Kidney tubule cell (primary cell): ENCODE measurements around the gene GMDS.

Source experiments
- DNase-seq: peaks from one replicate; pipeline ENCODE4 v3.0.0-alpha.2; 2018; ENCODE audit warnings: low spot score

GMDS gene

GRCh38 chr6:1800845-1801244 is 444.6 kb downstream of the GMDS start:
- no peak for DNase-seq

- no peak for DNase-seq
Observed at GRCh38 chr6:1798965-1799325, 446.5 kb downstream of the GMDS start.

GRCh38 chr6:1798303-1798964 is 447.0 kb downstream of the GMDS start:
- DNase-seq, result peak; percentile 10

- DNase-seq, result peak; percentile 82
Observed at GRCh38 chr6:1797801-1798200, 447.6 kb downstream of the GMDS start.

- DNase-seq, result peak; percentile 64
Observed at GRCh38 chr6:1796706-1797529, 448.5 kb downstream of the GMDS start.

GRCh38 chr6:1795910-1796309 is 449.5 kb downstream of the GMDS start:
- no peak for DNase-seq

- peak; percentile 50 for DNase-seq
Observed at GRCh38 chr6:1792989-1793388, 452.4 kb downstream of the GMDS start.

GRCh38 chr6:1790684-1791083 is 454.7 kb downstream of the GMDS start:
- no peak for DNase-seq

GRCh38 chr6:1789092-1789491 is 456.3 kb downstream of the GMDS start:
- peak; percentile 82 for DNase-seq

GRCh38 chr6:1787894-1788293 is 457.5 kb downstream of the GMDS start:
- peak; percentile 76 for DNase-seq

GRCh38 chr6:1786455-1787453 is 458.7 kb downstream of the GMDS start:
- no peak for DNase-seq

- no peak for DNase-seq
Observed at GRCh38 chr6:1784422-1784884, 461.0 kb downstream of the GMDS start.

GRCh38 chr6:1781817-1782184 is 463.6 kb downstream of the GMDS start:
- no peak for DNase-seq

- no peak for DNase-seq
Observed at GRCh38 chr6:1781152-1781816, 464.1 kb downstream of the GMDS start.

- DNase-seq, result no peak
Observed at GRCh38 chr6:1780251-1780867, 465.0 kb downstream of the GMDS start.

- DNase-seq, result no peak
Observed at GRCh38 chr6:1778686-1779235, 466.6 kb downstream of the GMDS start.

GRCh38 chr6:1777921-1778685 is 467.3 kb downstream of the GMDS start:
- DNase-seq, result no peak

- DNase-seq, result no peak
Observed at GRCh38 chr6:1775441-1775840, 470.0 kb downstream of the GMDS start.

- DNase-seq, result peak; percentile 30
Observed at GRCh38 chr6:1774226-1774915, 471.0 kb downstream of the GMDS start.

GRCh38 chr6:1773700-1774099 is 471.7 kb downstream of the GMDS start:
- DNase-seq, result no peak
